HepG2 (cell line): Measurements from ENCODE around the gene TAF3. TPM values are rescaled to one million over a fixed set of nuclear protein-coding genes. Genes with fewer than 3 reads are reported as not detected.

ENCODE experiments used
- CBFB ChIP-seq: sonication (generic); formaldehyde crosslinking; IDR thresholded peaks from 2 replicates; pipeline ENCODE4 v1.4.0; 2020; ENCODE audit warnings: missing genetic modification reagents
- CCAR2 ChIP-seq: fragments of 200-400 bp; formaldehyde crosslinking; optimal IDR thresholded peaks from 2 replicates; pipeline ENCODE3; 2018; ENCODE audit warnings: low read depth, mild to moderate bottlenecking, low read length, moderate library complexity
- NFATC3 ChIP-seq: sonication (generic); formaldehyde crosslinking; IDR thresholded peaks from 2 replicates; pipeline ENCODE4 v1.5.1; 2020; ENCODE audit warnings: mild to moderate bottlenecking, missing genetic modification reagents
- SMAD1 ChIP-seq: sonication (generic); formaldehyde crosslinking; IDR thresholded peaks from 2 replicates; pipeline ENCODE4 v1.4.0; 2020; ENCODE audit warnings: missing genetic modification reagents, low read depth, mild to moderate bottlenecking, borderline replicate concordance
- TOPORS ChIP-seq: sonication (generic); formaldehyde crosslinking; IDR thresholded peaks from 2 replicates; pipeline ENCODE4 v1.8.0; 2023; ENCODE audit warnings: mild to moderate bottlenecking, missing genetic modification reagents
- ZNF30 ChIP-seq: sonication (generic); formaldehyde crosslinking; IDR thresholded peaks from 2 replicates; pipeline ENCODE4 v1.5.0; 2020; ENCODE audit warnings: mild to moderate bottlenecking, missing genetic modification reagents
- ZNF329 ChIP-seq: sonication (generic); formaldehyde crosslinking; IDR thresholded peaks from 2 replicates; pipeline ENCODE4 v1.9.0; 2021; ENCODE audit warnings: low read depth, mild to moderate bottlenecking, missing genetic modification reagents
- ZNF564 ChIP-seq: sonication (generic); formaldehyde crosslinking; IDR thresholded peaks from 2 replicates; pipeline ENCODE4 v1.8.1; 2023; ENCODE audit warnings: mild to moderate bottlenecking, missing genetic modification reagents
- ZNF619 ChIP-seq: sonication (generic); formaldehyde crosslinking; IDR thresholded peaks from 2 replicates; pipeline ENCODE4 v1.4.0; 2020; ENCODE audit warnings: mild to moderate bottlenecking, missing genetic modification reagents
- polyA plus RNA-seq, 8 experiments: library from polyadenylated mRNA; depleted of rRNA in 3 of 8; stranded (reverse) in 7 of 8; unstranded in 1 of 8; fragments of >200 nt; fragmentation: Illumina TruSeq in 4 of 8; extraction: Trizol in 4 of 8; gene quantifications; 2 replicates each; pipeline versions ENCODE4 v1.2.1 to v1.2.3, GENCODE V29; 2011 to 2016; ENCODE audit warnings: low read depth in 4 of 8, missing spikeins in 1 of 8, mixed read lengths in 1 of 8; ENCODE audit not compliant: insufficient read depth in 1 of 8
- total RNA-seq, 5 experiments: library from RNA; depleted of rRNA; stranded (reverse); fragments of >200 nt; fragmentation: Illumina TruSeq; extraction: Trizol; gene quantifications; 2 replicates each; pipeline ENCODE4 v1.2.3, GENCODE V29; 2016; ENCODE audit warnings: low read depth in 1 of 5
- TF ChIP-seq, protein P1 (sequence below): IDR thresholded peaks from 2 replicates; pipeline ENCODE4 v1.4.0; 2020; ENCODE audit warnings: mild to moderate bottlenecking, missing genetic modification reagents
- TF ChIP-seq, protein P2 (sequence below): sonication (generic); formaldehyde crosslinking; conservative IDR thresholded peaks from 2 replicates; pipeline ENCODE4 v1.5.0; 2020; ENCODE audit warnings: missing genetic modification reagents

The TAF3 gene
- total and polyA plus RNA-seq, 2 of the 13 experiments (the other 11 are each of a cell fraction or from before 2014, with no cell fraction given), result 1.7 to 2.9 TPM

DNA sequence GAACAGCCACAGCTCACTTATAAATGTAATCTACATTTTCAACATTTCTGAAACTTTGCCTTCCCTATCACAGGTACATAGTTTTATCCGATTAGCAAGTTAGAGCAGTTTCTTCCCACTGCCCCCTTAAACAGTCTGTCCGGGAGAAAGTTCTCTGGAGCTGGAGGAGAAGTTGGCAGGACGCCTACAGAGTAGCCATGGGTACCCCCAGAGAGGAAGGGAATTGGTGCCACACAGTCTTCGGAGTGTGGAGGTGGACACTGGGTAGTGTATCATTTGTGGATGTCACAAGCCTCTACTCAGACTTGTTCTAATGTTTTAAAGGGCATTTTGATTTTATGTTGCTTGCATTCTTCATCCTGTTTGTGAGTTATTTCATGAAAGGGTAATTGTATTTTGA is 39.0 kb downstream of the TAF3 start (continued):
- TF ChIP-seq, protein P1, sequence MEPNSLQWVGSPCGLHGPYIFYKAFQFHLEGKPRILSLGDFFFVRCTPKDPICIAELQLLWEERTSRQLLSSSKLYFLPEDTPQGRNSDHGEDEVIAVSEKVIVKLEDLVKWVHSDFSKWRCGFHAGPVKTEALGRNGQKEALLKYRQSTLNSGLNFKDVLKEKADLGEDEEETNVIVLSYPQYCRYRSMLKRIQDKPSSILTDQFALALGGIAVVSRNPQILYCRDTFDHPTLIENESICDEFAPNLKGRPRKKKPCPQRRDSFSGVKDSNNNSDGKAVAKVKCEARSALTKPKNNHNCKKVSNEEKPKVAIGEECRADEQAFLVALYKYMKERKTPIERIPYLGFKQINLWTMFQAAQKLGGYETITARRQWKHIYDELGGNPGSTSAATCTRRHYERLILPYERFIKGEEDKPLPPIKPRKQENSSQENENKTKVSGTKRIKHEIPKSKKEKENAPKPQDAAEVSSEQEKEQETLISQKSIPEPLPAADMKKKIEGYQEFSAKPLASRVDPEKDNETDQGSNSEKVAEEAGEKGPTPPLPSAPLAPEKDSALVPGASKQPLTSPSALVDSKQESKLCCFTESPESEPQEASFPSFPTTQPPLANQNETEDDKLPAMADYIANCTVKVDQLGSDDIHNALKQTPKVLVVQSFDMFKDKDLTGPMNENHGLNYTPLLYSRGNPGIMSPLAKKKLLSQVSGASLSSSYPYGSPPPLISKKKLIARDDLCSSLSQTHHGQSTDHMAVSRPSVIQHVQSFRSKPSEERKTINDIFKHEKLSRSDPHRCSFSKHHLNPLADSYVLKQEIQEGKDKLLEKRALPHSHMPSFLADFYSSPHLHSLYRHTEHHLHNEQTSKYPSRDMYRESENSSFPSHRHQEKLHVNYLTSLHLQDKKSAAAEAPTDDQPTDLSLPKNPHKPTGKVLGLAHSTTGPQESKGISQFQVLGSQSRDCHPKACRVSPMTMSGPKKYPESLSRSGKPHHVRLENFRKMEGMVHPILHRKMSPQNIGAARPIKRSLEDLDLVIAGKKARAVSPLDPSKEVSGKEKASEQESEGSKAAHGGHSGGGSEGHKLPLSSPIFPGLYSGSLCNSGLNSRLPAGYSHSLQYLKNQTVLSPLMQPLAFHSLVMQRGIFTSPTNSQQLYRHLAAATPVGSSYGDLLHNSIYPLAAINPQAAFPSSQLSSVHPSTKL (CRISPR knock-in tag), result no peak
- TF ChIP-seq, protein P2, sequence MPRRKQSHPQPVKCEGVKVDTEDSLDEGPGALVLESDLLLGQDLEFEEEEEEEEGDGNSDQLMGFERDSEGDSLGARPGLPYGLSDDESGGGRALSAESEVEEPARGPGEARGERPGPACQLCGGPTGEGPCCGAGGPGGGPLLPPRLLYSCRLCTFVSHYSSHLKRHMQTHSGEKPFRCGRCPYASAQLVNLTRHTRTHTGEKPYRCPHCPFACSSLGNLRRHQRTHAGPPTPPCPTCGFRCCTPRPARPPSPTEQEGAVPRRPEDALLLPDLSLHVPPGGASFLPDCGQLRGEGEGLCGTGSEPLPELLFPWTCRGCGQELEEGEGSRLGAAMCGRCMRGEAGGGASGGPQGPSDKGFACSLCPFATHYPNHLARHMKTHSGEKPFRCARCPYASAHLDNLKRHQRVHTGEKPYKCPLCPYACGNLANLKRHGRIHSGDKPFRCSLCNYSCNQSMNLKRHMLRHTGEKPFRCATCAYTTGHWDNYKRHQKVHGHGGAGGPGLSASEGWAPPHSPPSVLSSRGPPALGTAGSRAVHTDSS (CRISPR knock-in tag), result no peak
- TF ChIP-seq ZNF30 (CRISPR knock-in tag) (no peak), ZNF329 (CRISPR knock-in tag) (no peak), ZNF564 (CRISPR knock-in tag) (no peak), CCAR2 (no peak), SMAD1 (CRISPR knock-in tag) (no peak), TOPORS (CRISPR knock-in tag) (no peak), ZNF619 (CRISPR knock-in tag) (no peak), NFATC3 (CRISPR knock-in tag) (no peak), CBFB (CRISPR knock-in tag) (no peak)
